OCI-M2 (cell line): ENCODE measurements around the gene COL6A6.

Experiments
- DNase-seq: peaks from one replicate; lab custom pipeline; 2025; ENCODE audit not compliant: unreplicated experiment; lab: John Stamatoyannopoulos, UW

Gene COL6A6, protein sequence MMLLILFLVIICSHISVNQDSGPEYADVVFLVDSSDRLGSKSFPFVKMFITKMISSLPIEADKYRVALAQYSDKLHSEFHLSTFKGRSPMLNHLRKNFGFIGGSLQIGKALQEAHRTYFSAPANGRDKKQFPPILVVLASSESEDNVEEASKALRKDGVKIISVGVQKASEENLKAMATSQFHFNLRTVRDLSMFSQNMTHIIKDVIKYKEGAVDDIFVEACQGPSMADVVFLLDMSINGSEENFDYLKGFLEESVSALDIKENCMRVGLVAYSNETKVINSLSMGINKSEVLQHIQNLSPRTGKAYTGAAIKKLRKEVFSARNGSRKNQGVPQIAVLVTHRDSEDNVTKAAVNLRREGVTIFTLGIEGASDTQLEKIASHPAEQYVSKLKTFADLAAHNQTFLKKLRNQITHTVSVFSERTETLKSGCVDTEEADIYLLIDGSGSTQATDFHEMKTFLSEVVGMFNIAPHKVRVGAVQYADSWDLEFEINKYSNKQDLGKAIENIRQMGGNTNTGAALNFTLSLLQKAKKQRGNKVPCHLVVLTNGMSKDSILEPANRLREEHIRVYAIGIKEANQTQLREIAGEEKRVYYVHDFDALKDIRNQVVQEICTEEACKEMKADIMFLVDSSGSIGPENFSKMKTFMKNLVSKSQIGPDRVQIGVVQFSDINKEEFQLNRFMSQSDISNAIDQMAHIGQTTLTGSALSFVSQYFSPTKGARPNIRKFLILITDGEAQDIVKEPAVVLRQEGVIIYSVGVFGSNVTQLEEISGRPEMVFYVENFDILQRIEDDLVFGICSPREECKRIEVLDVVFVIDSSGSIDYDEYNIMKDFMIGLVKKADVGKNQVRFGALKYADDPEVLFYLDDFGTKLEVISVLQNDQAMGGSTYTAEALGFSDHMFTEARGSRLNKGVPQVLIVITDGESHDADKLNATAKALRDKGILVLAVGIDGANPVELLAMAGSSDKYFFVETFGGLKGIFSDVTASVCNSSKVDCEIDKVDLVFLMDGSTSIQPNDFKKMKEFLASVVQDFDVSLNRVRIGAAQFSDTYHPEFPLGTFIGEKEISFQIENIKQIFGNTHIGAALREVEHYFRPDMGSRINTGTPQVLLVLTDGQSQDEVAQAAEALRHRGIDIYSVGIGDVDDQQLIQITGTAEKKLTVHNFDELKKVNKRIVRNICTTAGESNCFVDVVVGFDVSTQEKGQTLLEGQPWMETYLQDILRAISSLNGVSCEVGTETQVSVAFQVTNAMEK (N-terminal part only)

GRCh38 chr3:130516645-130517512 lies at the start of gene COL6A6:
COL6A6 (plus strand) TSS chr3:130517177; CDS start chr3:130560365, 43,188 bp downstream.
- DNase-seq, result no peak

GRCh38 chr3:130468311-130468710 lies 48.7 kb upstream of the COL6A6 start:
- DNase-seq, result no peak

DNA sequence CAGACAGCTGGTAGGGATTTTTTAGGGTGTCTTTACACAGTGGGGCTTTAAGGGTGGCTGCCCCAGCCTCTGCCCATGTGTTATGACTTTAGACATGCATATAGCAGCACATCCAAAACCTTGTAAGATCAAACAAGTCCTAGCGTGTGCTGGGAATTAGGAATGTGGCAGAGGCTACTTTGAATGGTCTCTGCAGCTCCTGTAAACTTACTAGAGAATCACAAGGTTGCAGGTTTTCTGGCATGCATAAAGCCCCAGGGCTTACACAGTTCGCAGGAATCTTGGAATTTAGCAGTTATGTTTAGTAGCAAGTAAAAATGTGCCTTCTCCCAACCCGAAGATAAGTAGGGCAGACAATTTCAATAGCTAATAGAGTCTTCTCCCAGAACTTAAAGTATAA lies 46.9 kb upstream of the COL6A6 start:
- no peak for DNase-seq

DNA sequence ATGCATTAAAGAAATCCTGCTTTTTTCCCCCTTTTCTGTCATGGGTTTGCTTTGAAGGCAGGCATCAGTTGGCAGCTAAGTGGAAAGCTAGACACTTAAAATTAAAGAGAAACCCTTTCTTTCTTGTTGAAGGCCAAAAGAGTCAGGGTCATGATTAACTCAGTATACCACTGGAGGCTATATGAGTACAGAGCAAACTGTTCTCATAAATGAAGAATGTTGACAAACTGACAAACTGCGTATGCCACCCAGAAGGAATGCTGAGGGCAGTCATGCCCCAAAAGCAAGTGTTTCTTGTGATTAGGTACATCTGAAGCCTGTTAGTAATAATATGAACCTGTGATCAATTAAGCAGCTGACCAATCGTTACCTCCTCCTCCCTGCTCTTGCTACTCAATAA lies 43.6 kb upstream of the COL6A6 start:
- no peak for DNase-seq

- DNase-seq, result no peak
These were observed 36.2 kb upstream of the COL6A6 start for GRCh38 chr3:130480736-130481135.

- DNase-seq, result no peak
These were observed 28.7 kb upstream of the COL6A6 start for GRCh38 chr3:130488288-130488687.

DNA sequence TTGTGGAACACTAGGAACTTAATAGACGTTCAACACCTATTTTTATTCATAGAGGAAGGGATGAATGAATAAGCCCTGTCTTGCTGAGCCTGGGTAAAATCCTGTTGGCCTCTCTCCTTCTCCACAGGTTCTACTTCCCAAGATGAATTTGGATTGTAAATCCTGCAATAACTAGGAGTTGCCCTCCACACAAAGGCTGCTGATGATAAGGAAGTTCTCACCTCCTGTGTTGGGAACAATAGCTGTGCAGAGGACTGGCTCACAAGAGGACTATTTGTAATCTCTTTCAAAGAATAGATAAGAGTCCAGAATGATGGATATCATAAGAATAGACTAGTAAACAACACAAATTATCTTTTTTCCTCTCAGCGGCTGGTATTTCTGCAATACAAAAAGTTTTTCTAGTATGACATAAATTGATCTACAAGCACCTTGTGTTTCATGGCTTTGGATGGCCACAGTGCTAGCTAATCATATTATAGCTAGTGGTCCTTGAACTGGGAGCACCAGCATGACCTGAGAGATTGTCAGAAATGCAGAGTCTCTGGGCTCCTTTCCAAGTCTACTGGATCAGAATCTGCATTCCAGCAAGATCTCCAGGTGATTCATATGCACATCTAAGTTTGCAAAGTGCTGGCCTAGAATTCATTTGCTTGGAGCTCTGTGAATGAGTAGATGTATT lies 28.1 kb upstream of the COL6A6 start:
- DNase-seq, result no peak

- DNase-seq, result no peak
These were observed 26.7 kb upstream of the COL6A6 start for GRCh38 chr3:130490241-130490640.

DNA sequence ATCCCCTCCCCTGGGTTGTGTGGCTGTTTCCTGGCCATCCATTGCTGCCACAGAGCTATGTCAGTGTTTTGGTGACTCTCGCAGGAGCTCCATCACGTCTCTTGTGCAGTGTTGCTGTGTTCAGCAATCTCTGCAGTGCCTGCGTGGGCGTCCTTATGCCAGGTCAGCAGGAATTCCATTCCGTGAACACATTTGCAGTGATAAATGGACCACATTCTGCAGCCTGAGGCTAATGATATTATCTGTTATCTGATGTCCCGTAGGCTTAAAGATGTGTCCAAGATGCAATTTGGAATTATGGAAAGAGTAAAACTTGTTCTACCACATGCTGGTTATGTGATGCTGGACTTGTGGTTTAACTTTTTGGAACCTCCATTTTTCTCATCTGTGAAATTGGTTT lies 25.5 kb upstream of the COL6A6 start:
- DNase-seq, result no peak

- DNase-seq, result no peak
These were observed 12.3 kb upstream of the COL6A6 start for GRCh38 chr3:130504701-130505100.

GRCh38 chr3:130506031-130506430 lies 10.9 kb upstream of the COL6A6 start:
- DNase-seq, result no peak

DNA sequence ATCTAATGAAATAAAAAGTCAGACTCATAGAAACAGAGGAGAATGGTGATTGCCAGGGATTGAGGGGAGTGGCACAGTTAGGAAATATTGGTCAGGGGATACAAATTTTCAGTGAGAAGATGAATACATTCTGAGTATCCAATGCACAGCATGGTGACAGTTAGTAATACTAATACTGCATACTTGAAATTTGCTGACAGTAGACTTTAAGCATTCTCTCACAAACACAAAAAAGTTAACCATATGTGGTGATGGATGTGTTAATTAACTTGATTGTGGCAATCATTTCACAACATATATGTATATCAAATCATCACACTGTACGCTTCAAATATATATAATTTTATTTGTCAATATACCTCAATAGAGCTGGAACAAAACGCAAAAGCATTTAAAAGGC lies 9.2 kb upstream of the COL6A6 start:
- no peak for DNase-seq

DNA sequence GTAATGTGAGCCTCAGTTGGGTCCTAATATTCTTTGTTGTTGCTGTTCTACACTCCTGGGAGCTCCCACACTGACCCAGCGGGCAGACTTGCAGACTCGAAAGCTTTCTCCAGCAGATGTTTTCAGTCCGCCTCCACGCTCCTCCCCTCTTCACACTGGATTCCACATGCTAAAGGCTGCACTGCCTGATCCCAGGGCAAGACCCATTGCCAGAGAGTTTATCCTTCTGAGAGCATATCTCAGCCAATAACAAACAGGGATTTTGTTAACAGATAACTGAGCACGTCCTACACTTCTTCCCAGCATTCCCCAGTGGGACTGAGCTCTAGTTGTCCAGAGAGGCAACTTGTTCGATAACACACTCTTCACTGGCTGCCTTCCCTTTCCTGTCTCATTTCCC lies 8.0 kb upstream of the COL6A6 start:
- DNase-seq, result no peak

DNA sequence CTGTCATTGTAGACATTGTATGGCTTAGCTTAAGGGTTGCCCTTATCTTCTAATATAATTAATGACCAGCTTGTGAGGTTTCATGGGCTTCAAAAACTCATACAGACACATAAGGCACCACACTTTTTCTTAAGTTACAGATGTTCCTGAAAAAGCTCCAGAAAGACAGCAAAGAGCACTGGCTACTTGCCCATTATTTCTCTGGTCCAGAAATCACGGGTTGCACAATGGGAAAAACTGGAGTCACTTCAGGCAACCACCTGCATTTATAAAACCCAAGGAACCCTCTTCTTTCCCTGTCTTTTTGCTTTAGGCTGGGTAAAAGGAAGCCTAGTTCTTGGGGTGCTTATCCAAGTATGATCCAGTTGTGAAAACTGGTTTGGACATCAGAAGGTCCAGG lies 2.3 kb upstream of the COL6A6 start:
- no peak for DNase-seq

GRCh38 chr3:130515755-130516154 lies 1.2 kb upstream of the COL6A6 start:
- DNase-seq, result no peak

DNA sequence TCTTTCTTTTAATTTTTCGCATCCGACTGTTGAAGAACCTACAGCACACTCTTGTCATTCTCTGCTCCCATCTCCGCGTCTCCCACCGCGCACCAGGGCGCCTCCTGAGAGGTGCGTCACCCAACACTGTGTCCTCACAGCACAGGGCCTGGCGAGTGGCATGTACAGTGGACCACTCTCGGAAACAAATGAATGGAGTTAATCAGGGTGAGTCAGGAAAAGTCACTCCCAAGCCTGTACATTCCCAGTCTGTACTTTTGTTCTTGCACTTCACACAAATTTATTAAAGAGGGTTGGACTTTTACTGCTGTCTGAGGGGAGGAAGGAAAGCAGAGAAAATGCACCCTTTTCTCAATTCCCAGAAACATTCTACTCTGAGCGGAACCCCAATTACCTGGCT lies 625 bp downstream of the COL6A6 start:
- DNase-seq, result no peak

DNA sequence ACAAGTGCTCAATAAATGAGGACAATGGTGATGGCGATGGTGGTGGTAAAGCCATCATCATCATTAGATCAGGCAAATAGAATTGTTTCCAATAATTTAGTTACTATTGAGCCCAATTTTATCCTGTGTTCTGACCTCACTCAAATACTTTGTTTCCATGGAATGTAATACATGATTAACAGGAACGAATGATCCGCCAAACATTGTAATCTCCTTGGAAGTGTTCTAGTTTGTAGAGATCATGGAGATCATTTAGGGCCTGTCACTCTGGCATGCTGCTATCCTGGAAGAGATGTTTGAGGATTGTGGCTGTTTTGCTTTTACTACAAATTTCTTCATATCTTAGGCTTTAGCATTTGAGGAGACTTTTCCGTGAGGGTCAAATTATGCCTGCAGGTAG lies 2.8 kb downstream of the COL6A6 start:
- no peak for DNase-seq

- no peak for DNase-seq
These were observed 5.4 kb downstream of the COL6A6 start for GRCh38 chr3:130522399-130522798.

DNA sequence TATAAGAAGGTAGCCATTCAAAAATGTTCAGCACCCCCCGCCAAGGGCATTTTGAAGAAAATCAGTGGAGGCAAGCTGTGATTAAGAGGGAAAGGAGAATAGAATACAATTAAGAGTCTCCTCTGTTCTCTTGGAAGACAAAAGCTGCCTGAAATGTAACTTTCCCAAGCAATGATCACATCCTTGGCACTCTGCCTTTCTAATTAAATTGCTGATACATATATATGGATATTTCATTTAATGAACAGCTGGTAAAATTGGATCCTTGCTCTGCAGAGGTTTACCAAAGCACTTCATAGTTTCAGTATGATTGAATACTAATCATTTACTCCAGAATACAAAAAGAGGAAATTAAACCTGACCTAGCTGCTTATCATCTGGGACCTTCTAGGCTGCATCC lies 10.4 kb downstream of the COL6A6 start:
- DNase-seq, result no peak

- DNase-seq, result no peak
These were observed 11.1 kb downstream of the COL6A6 start for GRCh38 chr3:130528120-130528519.
